Embryonic facial prominence (tissue), 1 donor: ENCODE results near the gene GOSR1.
"Not testable (repeated sequence)": the region's sequence is repeated elsewhere in the genome, so short reads cannot be mapped to it uniquely, and the experiment has no call there.

Experiments used
- DNase-seq: peaks from one replicate; pipeline ENCODE4 v3.0.0-alpha.2; 2016; ENCODE audit errors: extremely low spot score

Gene GOSR1

DNA sequence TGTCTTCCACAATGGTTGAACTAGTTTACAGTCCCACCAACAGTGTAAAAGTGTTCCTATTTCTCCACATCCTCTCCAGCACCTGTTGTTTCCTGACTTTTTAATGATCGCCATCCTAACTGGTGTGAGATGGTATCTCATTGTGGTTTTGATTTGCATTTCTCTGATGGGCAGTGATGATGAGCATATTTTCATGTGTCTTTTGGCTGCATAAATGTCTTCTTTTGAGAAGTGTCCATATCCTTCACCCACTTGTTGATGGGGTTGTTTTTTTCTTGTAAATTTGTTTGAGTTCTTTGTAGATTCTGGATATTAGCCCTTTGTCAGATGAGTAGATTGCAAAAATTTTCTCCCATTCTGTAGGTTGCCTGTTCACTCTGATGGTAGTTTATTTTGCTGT, 84.6 kb downstream of the GOSR1 start:
- not testable (repeated sequence) for DNase-seq

DNA sequence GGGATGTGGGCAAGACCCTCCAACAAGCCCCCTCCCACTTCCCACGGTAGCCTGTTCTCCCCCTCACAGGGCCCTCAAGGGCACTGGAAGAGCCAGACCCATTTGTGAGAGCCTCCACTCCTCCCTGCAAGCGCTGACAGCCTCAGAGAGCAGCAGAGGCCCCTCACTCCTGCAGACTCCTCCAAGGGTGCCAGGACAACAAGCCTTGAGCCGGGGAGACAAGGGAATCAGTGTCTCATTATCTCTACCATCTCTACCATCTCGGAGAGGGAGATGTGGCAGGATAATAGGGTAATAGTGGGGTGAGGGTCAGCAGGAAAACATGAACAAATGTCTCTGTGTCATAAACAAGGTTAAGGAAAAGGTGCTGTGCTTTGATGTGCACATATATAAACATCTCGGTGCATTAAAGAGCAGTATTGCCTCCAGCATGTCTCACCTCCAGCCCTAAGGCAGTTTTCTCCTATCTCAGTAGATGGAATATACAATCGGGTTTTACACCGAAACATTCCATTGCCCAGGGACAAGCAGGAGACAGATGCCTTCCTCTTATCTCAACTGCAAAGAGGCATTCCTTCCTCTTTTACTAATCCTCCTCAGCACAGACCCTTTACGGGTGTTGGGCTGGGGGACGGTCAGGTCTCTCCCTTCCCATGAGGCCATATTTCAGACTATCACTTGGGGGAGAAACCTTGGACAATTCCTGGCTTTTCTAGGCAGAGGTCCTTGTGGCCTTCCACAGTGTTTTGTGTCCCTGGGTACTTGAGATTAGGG, 86.1 kb downstream of the GOSR1 start:
- DNase-seq = not testable (repeated sequence)

DNA sequence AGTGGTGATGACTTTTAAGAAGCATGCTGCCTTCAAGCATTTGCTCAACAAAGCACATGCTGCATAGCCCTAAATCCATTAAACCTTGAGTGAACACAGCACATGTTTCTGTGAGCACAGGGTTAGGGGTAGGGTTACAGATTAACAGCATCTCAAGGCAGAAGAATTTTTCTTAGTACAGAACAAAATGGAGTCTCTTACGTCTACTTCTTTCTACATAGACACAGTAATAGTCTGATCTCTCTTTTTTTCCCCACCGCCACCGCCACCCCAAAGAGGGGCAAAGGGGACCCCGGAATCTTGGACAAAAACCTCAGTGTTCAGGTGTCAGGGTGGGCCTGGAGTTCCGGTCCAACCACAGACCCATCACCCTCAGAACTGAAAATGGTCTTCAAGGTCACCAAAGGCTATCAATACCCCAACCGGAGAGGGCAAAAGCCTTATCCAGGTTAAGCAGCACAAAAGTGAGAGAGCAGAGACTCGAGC, 86.7 kb downstream of the GOSR1 start:
- not testable (repeated sequence) for DNase-seq

DNA sequence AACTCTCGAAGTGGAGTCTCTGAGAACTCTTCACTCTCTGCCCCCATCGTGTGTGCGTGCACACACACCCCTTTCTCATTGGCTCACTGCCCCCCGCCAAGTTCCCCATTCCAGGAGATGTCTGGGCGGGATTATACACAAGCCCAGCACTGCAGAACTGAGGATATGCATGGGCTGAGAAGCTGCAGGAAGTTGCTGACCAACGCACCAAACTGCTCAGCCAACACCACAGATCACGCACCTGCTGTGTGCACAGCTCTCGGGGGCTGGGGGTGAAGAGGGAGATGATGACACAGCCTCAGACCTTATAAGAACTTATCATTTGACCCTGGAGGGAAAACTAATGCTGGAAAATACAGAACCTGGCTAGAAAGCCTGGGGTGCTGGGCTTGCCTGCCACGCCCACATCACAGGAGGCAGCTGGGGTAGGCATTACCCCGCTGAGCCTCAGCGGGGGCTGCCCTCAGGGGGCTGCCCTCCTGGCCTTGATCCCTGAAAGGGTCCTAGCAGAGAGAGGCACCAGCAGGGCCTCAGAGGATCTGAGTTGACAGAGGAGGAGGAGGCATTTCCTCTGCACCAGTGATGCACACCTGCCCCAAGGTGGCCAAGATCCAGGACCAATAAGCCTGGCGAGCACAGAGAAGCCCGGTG, 87.3 kb downstream of the GOSR1 start:
- DNase-seq = not testable (repeated sequence)

DNA sequence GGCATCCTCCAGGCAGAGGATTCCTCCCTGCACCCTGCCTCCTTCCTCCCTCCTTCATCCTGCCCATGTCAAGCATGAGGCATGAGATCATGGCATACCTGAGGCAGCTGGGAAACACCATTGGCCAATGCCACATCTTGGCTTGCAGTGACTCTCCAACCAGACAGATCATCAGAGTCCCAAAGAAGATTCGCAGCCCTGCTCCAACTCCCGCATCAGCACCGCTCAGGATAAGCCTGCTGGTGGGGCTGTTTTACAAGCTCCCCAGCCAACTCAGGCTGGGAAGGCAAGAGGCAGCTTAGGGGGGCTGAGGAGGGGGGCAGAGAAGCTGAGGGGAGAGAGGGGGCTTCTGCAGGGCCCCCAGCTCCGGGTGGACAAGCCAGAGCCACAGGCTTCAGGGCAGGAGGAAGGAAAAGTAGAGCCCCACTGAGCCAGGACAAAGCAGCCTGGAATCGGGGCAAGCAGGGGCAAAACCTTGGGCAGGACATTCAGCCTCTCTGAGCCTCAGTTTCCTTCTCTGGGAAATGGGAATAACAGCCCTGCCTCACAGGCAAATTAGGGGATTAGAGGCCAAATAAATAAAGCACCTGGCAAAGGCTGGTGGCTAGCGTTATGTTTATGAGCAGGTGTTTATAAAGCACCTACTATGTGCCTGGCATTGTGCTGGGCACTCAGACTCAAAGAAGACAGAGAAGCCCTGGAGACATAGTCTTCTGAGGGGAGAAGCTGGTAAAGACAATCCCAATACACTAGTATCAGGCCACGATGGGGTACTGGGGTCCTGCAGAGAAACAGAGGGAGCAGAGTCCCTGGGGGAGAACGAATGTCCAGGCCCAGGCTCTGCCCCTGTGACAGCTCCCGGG, 88.1 kb downstream of the GOSR1 start:
- DNase-seq = no peak

DNA sequence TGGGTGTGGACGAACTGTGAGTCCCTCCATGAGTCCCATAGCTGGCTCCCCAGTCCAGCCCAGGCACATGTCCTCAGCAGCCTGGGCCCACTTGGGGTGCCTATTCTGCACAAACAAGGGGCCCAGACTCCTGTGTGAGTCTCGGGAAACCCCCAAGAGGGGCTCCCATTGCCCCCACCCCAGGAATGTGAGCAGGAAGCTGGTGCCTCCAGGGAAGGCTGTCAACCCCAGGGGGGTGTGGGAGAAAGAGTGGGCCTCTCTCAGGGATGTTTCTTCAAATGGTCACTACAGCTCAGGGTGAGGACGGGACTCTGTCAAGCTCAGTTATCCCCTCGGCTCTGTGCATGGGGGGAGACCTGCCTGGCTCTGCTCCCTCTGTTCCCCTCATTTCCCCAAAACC, 88.9 kb downstream of the GOSR1 start:
- DNase-seq = not testable (repeated sequence)

DNA sequence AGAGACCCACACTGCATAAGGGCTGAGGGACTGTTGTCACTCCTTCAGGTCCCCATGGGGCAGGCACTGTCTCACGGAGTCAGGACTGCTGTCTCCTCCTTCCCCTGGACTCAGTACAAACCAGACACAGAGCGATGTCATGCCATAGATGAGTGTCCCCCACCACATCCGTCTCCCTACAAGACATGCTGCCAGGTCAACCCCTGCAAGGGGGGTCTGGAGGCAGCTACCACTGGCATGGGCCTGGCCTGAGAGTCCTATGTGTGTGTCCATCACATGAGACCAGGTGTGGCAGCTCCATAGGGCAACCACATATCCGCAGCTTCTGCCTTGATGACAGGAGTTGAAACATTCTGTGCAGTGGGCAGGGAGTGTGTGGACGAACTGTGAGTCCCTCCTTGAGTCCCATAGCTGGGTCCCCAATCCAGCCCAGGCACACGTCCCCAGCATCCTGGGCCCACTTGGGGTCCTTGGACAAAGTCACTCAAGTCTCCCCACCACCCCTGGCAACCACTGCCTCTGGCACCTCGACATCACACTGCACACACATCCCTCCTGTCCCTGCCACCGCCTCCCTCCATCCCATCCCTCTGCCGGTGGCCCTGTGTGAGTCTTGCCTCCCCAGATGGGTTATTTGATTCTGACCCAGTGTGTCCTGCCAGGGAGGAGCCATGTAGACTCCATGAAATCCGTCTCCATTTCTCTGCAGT, 89.5 kb downstream of the GOSR1 start:
- not testable (repeated sequence) for DNase-seq

DNA sequence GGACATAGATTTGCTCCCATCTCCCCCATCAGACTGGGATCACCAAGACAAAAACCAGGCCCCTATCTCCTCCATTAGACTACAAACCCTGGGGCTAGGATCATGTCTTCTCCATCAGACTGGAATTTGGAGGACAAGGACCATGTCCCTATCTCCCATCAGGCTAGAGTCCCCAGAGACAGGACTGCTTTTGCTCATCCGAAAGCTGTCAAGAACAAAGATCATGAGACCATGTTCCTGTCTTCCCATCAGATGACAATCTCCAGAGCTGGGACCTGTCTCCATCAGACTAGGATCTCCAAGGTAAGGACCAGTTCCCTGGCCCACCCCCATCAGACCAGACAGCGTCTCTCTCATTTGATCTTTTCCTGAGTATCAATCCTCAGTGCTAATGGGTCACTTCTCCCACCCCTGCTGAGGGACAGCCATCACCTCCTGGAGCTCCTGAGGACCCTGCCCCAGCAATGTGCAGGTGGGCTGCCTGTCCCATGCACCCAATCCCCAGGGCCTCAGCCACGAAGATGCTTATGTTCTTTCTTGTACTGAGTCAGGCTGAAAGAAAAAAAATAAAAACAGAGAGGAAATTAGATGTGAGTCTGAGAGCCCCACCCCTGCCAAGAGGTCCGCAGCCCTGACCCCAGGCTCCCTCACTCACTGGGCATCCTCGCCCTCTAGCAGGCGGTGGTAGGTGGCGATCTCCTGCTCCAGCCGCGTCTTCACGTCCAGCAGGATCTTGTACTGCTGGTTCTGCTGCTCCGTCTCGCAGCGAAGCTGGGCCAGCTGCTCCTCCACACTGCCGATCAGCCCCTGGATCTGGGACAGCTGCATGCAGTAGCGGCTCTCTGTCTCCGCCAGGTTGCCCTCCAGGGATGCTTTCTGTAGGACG, 90.3 kb downstream of the GOSR1 start:
- DNase-seq = no peak

DNA sequence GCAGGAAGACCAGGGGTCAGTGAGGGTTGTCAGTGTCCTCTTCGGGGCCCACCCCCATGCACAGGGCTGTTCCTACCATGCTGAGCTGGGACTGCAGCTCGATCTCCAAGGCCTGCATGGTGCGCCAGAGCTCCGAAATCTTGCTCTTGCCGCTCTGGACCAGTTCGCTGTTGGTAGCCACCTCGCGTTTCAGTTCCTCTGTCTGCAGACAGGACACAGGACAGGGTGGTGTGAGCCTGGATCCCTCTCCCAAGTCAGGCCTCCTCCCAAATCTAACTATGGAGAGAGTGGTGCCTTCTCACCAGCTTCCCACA, 90.9 kb downstream of the GOSR1 start:
- DNase-seq = no peak

DNA sequence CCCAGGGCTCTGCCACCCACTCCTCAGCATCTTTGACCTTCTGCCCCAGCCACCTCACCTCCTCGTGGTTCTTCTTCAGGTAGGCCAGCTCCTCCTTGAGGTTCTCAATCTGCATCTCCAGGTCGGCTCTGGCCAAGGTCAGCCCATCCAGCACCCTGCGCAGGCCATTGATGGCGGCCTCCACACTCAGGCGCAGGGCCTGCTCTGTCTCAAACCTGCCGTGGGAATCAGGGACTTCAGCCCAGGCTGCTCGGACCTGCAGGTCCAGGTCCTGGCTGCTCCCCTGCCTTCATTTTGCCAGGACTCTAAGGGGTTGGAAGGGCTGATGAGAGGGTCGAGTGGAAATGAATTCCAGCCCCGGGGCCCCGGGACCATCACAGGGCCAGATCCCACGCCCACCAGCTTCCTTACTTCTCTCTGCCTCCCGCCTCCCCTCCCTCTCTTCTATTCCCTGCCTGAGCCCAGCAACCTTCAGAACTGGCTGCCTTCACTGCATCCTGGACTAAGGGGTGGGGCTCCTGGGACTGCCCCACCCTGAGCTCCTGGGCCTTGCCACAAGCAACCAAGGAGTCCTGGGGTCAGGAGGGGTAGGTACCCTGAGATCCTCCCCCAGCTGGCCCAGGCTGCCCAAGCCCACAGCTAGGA, 92.4 kb downstream of the GOSR1 start:
- DNase-seq = not testable (repeated sequence)

DNA sequence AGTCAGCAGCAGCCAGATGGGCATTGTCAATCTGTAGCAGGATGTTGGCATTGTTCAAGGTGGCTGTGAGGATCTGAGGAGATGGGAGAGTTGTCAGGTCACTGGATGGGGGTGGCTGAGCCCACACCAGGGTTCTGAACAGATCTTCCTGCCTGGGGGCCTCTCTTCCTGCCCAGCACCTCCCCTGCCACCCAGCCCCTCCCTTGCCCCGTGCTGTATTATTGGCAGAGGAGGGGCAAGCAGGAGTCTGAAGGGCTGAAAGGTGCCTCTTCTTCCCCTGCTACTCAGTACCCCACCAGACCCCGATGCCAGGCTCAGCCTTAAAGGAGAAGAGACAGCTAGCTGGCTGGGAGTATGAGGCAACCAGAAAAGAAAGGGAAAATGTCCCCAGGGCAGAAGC, 93.0 kb downstream of the GOSR1 start:
- no peak for DNase-seq

DNA sequence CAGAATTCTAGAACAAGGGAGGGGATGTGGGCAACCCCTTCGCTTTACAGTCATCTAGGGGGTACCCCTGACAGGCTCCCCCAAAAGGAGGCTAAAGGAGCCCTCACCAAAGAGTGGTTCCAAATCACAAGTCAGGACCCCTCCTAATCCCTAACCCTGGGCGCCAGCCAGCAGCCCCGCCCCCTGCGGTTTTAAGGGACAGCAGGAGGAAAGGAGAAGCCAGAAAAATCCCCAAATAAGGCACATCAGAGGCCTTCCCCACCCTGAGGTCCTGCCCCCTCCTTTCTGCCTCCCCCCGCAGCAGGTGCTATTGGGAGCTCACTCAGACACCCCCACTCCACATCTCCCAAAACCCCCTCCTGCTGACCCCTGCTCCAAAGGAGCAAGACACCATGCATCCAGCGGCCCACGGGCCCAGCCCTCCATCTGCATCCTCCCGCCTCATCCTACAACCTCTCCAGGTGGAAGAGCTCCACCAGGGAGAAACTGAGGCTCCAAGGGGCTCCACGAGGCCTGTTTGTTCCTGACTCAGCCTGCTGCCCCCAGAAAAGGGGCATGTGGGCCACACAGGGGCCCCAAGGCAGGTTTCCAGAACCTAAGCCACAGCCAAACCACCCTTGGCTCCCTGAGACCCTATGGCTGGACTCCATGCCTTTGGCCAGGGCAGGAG, 93.5 kb downstream of the GOSR1 start:
- no peak for DNase-seq

DNA sequence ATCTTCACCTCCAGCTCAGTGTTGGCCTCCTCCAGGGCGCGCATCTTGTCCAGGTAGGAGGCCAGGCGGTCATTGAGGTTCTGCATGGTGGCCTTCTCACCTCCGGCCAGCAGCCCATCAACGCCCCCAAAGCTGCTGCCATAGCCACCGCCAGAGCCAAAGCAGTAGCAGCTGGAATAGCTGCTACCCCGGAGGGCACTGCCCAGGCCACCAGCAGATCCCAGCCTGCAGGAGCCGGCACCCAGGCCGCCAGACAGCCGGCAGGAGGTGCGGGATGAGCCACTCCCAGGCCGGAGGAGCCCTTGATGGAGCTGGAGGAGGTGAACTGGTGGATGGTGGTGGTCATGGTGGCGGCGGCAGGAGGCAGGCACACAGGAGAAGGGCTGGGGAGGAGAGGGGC, 94.2 kb downstream of the GOSR1 start:
- DNase-seq = not testable (repeated sequence)

DNA sequence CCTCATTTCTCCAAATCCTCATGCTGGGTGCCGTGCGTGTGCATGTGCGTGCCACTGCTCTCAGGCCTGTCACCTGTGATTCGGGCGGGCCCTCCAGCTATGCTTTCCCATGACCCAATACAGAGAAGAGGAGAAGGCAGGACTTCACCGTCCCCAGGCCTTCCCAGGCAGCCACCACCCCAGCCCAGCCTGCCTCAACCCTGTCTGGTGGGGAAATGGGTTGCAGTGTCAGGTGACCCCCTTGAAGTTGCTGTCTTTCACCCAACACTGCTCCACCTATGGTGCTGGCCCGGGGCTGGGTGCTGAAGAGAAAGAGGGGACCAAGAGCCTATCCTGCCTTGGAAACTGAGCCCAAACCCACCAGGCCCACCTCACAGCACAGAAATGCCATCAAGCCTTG, 94.7 kb downstream of the GOSR1 start:
- no peak for DNase-seq

DNA sequence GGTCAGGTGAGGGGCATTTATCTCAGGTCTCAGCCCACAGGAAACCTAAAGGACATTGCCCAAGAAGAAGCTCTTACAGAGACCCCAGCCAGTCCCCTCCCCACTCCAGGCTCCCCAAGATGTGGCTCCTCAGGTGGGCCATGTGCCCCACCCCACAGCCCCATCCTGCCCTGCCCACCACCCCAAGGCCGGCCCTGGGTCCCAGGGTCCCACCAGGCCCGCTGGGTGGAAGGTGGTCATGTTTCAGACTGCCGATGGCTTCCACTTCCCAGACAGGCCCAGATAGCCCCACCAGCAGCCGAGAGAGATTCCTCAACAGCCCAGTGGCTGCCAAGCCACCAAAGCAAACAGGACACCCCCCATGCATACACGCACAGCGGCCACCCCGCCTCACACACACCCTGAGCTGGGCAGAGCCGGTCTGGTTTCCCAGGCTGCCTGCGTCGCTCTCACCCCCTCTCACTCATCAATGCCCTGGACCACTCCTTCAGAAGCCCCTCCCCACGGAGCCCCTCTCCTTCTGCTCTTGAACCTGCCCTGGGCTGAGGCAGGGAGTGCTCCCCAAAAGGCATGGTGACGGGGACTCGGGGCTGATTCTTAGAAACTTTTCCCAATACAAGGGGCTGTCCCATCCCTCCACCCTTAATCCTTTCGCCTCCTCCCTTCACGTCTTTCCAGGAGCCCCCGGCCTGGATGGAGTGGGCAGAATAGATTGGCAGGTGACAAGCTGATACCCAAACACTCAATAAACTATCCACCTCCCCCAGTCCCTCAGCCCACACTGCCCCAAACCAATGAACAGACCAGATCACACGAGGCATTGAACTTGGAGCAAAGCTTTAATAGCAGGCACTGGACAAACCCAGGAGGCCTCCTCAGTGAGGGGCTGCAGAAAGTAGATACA, 95.7 kb downstream of the GOSR1 start:
- DNase-seq = not testable (repeated sequence)

DNA sequence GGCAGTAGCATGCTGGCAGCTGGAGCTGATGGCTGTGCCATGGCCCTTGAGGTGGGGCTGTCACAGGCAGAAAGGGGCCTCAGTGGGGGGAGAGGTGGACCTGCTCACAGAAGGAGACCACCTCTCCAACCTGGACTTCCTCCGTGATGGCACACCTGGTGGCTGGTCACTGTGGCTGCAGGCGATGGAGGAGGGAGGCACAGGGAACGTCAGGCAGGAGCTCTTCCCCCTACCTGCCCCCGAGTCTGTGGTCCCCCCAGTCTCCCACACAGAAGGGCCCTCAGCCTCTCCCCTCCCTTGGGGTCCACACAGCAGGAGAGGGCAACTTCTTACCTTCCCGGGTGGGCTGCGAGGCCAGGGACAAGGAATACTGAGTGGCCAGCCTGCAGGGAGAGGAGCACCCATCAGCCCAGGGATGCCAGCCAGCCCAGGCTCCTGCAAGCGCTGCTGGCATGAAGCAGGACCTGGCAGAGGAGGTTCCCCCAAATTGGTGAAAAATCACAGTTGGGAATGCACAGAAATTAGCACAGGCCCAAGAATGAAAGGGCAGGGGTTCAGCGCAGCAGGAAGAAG, 96.5 kb downstream of the GOSR1 start:
- no peak for DNase-seq

DNA sequence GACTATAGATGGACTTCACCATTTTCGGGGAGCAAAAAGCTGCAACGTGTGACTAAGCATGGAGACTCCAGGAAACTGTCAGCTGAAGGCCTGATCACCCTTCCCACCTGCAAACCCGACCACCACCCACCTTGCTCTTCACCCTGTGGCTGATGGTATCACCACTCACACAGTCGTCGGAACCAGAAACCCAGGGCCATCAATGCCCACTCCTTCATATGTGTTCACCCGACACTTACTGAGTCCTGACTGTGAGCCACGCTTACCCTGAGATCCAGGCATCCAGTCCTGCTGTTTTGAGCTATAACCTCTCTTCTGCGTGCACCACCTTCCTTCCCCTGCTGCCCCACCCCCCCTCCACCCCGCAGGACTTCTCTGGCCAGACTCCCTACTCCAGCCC, 97.1 kb downstream of the GOSR1 start:
- not testable (repeated sequence) for DNase-seq

DNA sequence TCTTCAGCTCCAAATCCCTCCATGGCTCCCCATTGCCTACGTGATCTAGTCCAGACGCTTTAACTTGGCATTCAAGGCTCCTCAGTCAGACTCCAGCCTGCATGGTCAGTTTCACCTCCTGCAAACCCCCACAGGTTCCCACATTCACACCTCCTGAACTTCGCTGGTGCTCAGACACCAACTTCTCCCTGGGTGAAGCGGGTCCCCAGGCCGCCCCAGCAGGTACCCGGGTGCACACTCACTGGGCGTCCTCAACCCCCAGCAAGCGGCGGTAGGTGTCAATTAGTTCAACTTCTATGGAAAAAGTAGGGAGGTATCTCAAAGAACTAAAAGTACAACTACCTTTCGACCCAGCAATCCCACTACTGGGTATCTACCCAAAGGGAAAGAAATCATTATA, 97.6 kb downstream of the GOSR1 start:
- DNase-seq = not testable (repeated sequence)
